ENCODE measurements around the gene TAF8.

DNA sequence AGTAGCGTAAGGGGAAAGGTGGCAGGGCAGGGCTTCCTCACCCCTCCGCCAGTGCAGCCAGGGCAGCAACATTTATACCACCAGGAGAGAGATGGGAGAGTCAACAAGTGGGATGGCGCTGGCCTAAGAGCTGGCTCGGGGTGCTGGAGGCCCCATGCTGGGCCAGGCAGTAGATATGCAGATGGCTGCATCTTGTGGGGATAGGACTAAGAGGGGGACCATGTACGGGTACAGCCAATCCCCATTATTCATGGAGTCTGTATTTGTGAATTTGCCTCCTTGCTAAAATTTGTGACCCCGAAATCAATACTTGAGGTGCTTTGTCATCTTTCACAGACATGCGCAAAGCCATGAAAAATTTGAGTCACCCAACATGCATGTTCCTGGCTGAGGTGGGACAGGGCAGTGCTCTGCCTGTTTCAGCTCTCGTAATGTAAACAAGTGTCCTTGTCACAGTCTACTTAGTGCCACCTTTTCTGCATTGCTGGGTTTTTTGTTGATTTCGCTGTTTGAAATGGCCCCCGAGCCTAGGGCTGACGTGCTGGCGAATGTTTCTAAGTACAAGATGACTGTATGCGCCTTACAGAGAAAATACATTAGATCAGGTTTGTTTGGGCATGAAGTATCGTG, 27.5 kb upstream of the TAF8 start:
- no peak for TF ChIP-seq POLR2A (IDR thresholded peaks at IDR 0.05)
- no peak for TF ChIP-seq CTCF (IDR thresholded peaks at IDR 0.05)
